A549 treated with AZD9567 at 1 μM for 4 hours (cell line): ENCODE measurements around the gene GSC. TPM values are rescaled to one million over a fixed set of nuclear protein-coding genes. Genes with fewer than 3 reads are reported as not detected.

Experiments
- total RNA-seq: library from RNA; stranded (reverse); fragments of 200-300 nt; extraction: Qiagen RNA extraction; gene quantifications from 5 replicates; pipeline ENCODE4 v1.2.3, GENCODE V29; 2022; ENCODE audit not compliant: insufficient read depth

The GSC gene
- 0.35 to 0.42 TPM (median 0.38 TPM) in 4 of 5 replicates, not detected in the other for total RNA-seq

DNA sequence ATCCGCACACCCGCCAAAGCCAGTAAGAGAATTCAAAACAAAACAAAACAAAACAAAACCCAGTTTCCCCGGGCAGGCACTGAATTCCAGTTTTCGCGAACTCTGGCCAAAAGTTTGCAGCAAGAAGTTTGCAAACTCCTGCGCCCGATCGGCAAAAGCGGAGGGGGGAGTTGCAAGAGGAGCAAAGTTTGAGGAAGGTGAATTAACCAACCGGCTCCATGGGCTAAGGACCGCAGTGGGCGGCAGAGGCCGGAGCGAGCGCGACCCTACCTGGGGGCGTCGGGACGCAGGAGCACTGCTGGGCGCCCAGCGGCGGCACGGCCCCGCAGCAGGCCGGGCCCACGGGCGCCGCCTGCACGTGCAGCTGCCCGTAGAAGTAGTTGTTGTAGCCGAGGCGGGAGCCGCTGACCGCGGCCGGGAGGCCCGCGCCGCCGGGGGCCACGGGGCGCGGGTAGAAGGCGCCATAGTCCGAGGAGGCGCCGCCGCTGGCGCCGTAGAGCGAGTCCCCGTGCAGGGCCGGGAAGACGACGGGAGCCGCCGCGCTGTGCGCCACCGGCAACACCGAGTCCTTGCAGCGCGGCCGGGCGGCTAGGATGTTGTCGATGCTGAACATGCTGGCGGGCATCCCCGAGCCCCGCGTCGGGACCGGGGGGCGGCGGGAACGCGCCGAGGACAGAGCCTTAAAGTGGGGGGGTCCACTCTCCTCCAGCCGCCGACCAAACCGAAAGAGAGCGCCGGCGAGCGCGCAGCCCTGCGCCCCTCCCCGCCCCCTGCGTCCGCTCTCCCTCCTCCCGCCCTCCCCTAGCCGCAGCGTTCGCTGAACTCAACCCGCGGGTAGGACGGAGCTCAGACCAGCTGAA, at the start of gene GSC:
Gene GSC (minus strand): TSS at position 723 of the 860 bp plus-strand sequence. CDS start 98 bp downstream, at position 625.

Other genes starting within 250 kb of the GSC start
- gene SERPINA4, start 208.7 kb downstream of the GSC start, total RNA-seq: not detected in 5 replicates
- gene SERPINA5, start 188.7 kb downstream of the GSC start, total RNA-seq: 0.11 to 0.22 TPM (median 0.17 TPM) in 4 of 5 replicates, not detected in the other
- gene SERPINA3, start 157.7 kb downstream of the GSC start, total RNA-seq: 9.6 to 11.7 TPM (median 10.4 TPM) in 5 replicates